ENCODE data around the gene BCAS3. TPM values are rescaled to one million over a fixed set of nuclear protein-coding genes. Genes with fewer than 3 reads are reported as not detected.

The BCAS3 gene
- total and polyA plus RNA-seq, 9 donors, result 9.4 to 37.0 (median 21.6) TPM

GRCh38 chr17:61401389-61402072 is 723.9 kb downstream of the BCAS3 start:
- H3K36me3 ChIP-seq, result no peaks in the 10 kb centered on the region
- intact Hi-C loops (cut with DNase I), result loop anchor here in 3 of 4 donors (10.0 kb wide), 2 partner anchors 397 to 677 kb away; no protein-coding TSS in a partner anchor
- H3K27me3 ChIP-seq, result peaks cover 2% of the 10 kb centered on the region

GRCh38 chr17:61402073-61402541 is 724.5 kb downstream of the BCAS3 start:
- Histone ChIP-seq H3K27me3 (peaks cover 2% of the 10 kb centered on the region), H3K4me3 (no peak overlapping the region), H3K27ac (peak overlapping the region in 1 of 2 donors; percentile 72), H3K36me3 (no peaks in the 10 kb centered on the region), H3K4me1 (ENCODE audit: insufficient read depth) (peaks cover 3% of the 10 kb centered on the region), H3K9me3 (no peaks in the 10 kb centered on the region)
- intact Hi-C loops (cut with DNase I), result loop anchor here in 3 of 4 donors (10.0 kb wide), 2 partner anchors 397 to 677 kb away; no protein-coding TSS in a partner anchor
- TF ChIP-seq EP300 (IDR thresholded peaks at IDR 0.05) (no peak), POLR2A (IDR thresholded peaks at IDR 0.05) (no peak), CTCF (IDR thresholded peaks at IDR 0.05) (no peak)
- peak in 1 of 5 donors; percentile 14 for DNase-seq
- 60 to 78% (median 76%) methylated on average over 10 to 11 of the region's 11 CpGs for WGBS, 3 donors

More at GRCh38 chr17:61401389-61402072, 723.9 kb downstream of the BCAS3 start:
- no peaks in the 10 kb centered on the region for H3K9me3 ChIP-seq
- peaks cover 3% of the 10 kb centered on the region for H3K4me1 ChIP-seq (ENCODE audit: insufficient read depth)
- H3K27ac ChIP-seq, result peak overlapping the region; percentile 38 to 72
- peak in 1 of 5 donors; percentile 19 for DNase-seq
- WGBS, 3 donors, result 62 to 75% (median 73%) methylated on average over 25 of the region's 25 CpGs
- TF ChIP-seq POLR2A (IDR thresholded peaks at IDR 0.05) (no peak), CTCF (IDR thresholded peaks at IDR 0.05) (no peak), EP300 (IDR thresholded peaks at IDR 0.05) (no peak)
- peak overlapping the region; percentile 58 for H3K4me3 ChIP-seq

GRCh38 chr17:61402978-61403800 is 725.5 kb downstream of the BCAS3 start:
- 48 to 68% (median 62%) methylated on average over 55 of the region's 55 CpGs for WGBS, 3 donors
- peak in 1 of 5 donors; percentile 21 for DNase-seq
- no peak overlapping the region for H3K27ac ChIP-seq
- H3K9me3 ChIP-seq, result no peaks in the 10 kb centered on the region
- H3K27me3 ChIP-seq, result no peaks in the 10 kb centered on the region
- TF ChIP-seq CTCF (IDR thresholded peaks at IDR 0.05) (no peak), POLR2A (IDR thresholded peaks at IDR 0.05) (no peak), EP300 (IDR thresholded peaks at IDR 0.05) (no peak)
- no peaks in the 10 kb centered on the region for H3K36me3 ChIP-seq
- peaks cover 3% of the 10 kb centered on the region for H3K4me1 ChIP-seq (ENCODE audit: insufficient read depth)
- intact Hi-C loops (cut with DNase I), result loop anchor here in 3 of 4 donors (10.0 kb wide), 2 partner anchors 398 to 678 kb away; no protein-coding TSS in a partner anchor
- H3K4me3 ChIP-seq, result no peak overlapping the region

Data from ovary (tissue), 9 donors.